ENCODE measurements around the gene HES5.

HES5 gene

GRCh38 chr1:2520206-2520605, 9.9 kb downstream of the HES5 start:
- DNase-seq (ENCODE audit: low read depth), result no peak
- no peak for TF ChIP-seq CTCF (IDR thresholded peaks at IDR 0.05; ENCODE audit: low read depth, low read length, missing control alignments)
- no peak overlapping the region for H3K4me3 ChIP-seq (ENCODE audit: low read depth, low read length)
- in situ Hi-C loops (cut with HindIII; ENCODE audit: low sequenced_read_pairs), result no loop called here

- no peak overlapping the region for H3K4me3 ChIP-seq (ENCODE audit: low read depth, low read length)
- TF ChIP-seq CTCF (IDR thresholded peaks at IDR 0.05; ENCODE audit: low read depth, low read length, missing control alignments), result no peak
- DNase-seq (ENCODE audit: low read depth), result no peak
- in situ Hi-C loops (cut with HindIII; ENCODE audit: low sequenced_read_pairs), result loop anchor here (10.0 kb wide), 1 partner anchor 95 kb away; no protein-coding TSS in a partner anchor
Observed at GRCh38 chr1:2519729-2520128, 10.3 kb downstream of the HES5 start.

- no peak for TF ChIP-seq CTCF (IDR thresholded peaks at IDR 0.05; ENCODE audit: low read depth, low read length, missing control alignments)
- DNase-seq (ENCODE audit: low read depth), result no peak
- in situ Hi-C loops (cut with HindIII; ENCODE audit: low sequenced_read_pairs), result loop anchor here (10.0 kb wide), 1 partner anchor 94 kb away; no protein-coding TSS in a partner anchor
- no peak overlapping the region for H3K4me3 ChIP-seq (ENCODE audit: low read depth, low read length)
Observed at GRCh38 chr1:2519029-2519685, 10.9 kb downstream of the HES5 start.

- in situ Hi-C loops (cut with HindIII; ENCODE audit: low sequenced_read_pairs), result loop anchor here (10.0 kb wide), 1 partner anchor 94 kb away; no protein-coding TSS in a partner anchor
- TF ChIP-seq CTCF (IDR thresholded peaks at IDR 0.05; ENCODE audit: low read depth, low read length, missing control alignments), result no peak
- no peak for DNase-seq (ENCODE audit: low read depth)
- H3K4me3 ChIP-seq (ENCODE audit: low read depth, low read length), result no peak overlapping the region
Observed at GRCh38 chr1:2518528-2518927, 11.5 kb downstream of the HES5 start.

GRCh38 chr1:2517966-2518365, 12.1 kb downstream of the HES5 start:
- no peak for DNase-seq (ENCODE audit: low read depth)
- no peak for TF ChIP-seq CTCF (IDR thresholded peaks at IDR 0.05; ENCODE audit: low read depth, low read length, missing control alignments)
- in situ Hi-C loops (cut with HindIII; ENCODE audit: low sequenced_read_pairs), result loop anchor here (10.0 kb wide), 1 partner anchor 93 kb away; no protein-coding TSS in a partner anchor
- H3K4me3 ChIP-seq (ENCODE audit: low read depth, low read length), result no peak overlapping the region

GRCh38 chr1:2516946-2517345, 13.1 kb downstream of the HES5 start:
- TF ChIP-seq CTCF (IDR thresholded peaks at IDR 0.05; ENCODE audit: low read depth, low read length, missing control alignments), result no peak
- no peak for DNase-seq (ENCODE audit: low read depth)
- H3K4me3 ChIP-seq (ENCODE audit: low read depth, low read length), result no peak overlapping the region
- in situ Hi-C loops (cut with HindIII; ENCODE audit: low sequenced_read_pairs), result loop anchor here (10.0 kb wide), 1 partner anchor 92 kb away; no protein-coding TSS in a partner anchor
